IMR-90 (cell line): ENCODE data around the gene PLA2G2E. TPM values are rescaled to one million over a fixed set of nuclear protein-coding genes. Genes with fewer than 3 reads are reported as not detected.

ENCODE experiments used
- ATAC-seq: fragments of 200-7000 bp; cut with Tn5 transposase; 2 replicates; pipeline ENCODE4 v1.9.1; 2020; ENCODE audit warnings: low read depth, mild to moderate bottlenecking, moderate library complexity
- BruUV-seq: library from RNA; stranded (reverse); fragments of 400-500 nt; replicated peaks from 2 replicates; lab custom pipeline; 2021; lab: Mats Ljungman, UMichigan
- CTCF ChIA-PET: fragments of 300-600 bp; formaldehyde crosslinking; extraction: SDS; loops from one replicate; lab custom pipeline; 2021; ENCODE audit warnings: antibody characterized with exemption; lab: Yijun Ruan, JAX
- POLR2A ChIA-PET: fragments of 300-600 bp; sonication (Branson Sonifier 250); formaldehyde crosslinking; loops from one replicate; lab custom pipeline; 2022; ENCODE audit warnings: antibody characterized with exemption; ENCODE audit not compliant: unreplicated experiment; lab: Charles Lee
- DNase-seq: peaks from one replicate; pipeline ENCODE4 v3.0.0; 2013
- H2AFZ ChIP-seq: replicated peaks from 2 replicates; pipeline ENCODE3; 2013; ENCODE audit warnings: low read length, mild to moderate bottlenecking; ENCODE audit not compliant: poor library complexity
- H2AK5ac ChIP-seq: 2 replicates; pipeline ENCODE4 v1.6.1; 2013; ENCODE audit warnings: low read depth, low read length, inconsistent platforms
- H2AK9ac ChIP-seq: replicated peaks from 2 replicates; pipeline ENCODE3; 2013; ENCODE audit warnings: mild to moderate bottlenecking, low read depth, low read length, moderate library complexity; ENCODE audit not compliant: poor library complexity
- H2BK120ac ChIP-seq: 2 replicates; pipeline ENCODE4 v1.6.1; 2013; ENCODE audit warnings: low read depth, low read length, inconsistent platforms
- H2BK15ac ChIP-seq: 3 replicates; pipeline ENCODE4 v1.6.1; 2013; ENCODE audit warnings: low read depth, low read length, inconsistent platforms
- H2BK20ac ChIP-seq: 2 replicates; pipeline ENCODE4 v1.6.1; 2013; ENCODE audit warnings: low read depth, mild to moderate bottlenecking, inconsistent platforms, low read length, moderate library complexity
- H2BK5ac ChIP-seq: 2 replicates; pipeline ENCODE4 v1.6.1; 2013; ENCODE audit warnings: mild to moderate bottlenecking, low read depth, low read length, inconsistent platforms; ENCODE audit not compliant: poor library complexity, severe bottlenecking
- H3K14ac ChIP-seq: replicated peaks from 2 replicates; pipeline ENCODE4 v1.6.1; 2013; ENCODE audit warnings: low read depth, low read length, inconsistent platforms
- H3K18ac ChIP-seq: 2 replicates; pipeline ENCODE4 v1.6.1; 2013; ENCODE audit warnings: low read depth, low read length, control low read depth
- H3K23ac ChIP-seq: 2 replicates; pipeline ENCODE4 v1.6.1; 2013; ENCODE audit warnings: low read depth, low read length, inconsistent platforms
- H3K27ac ChIP-seq: 2 replicates; pipeline ENCODE4 v1.5.1; 2013; ENCODE audit warnings: mild to moderate bottlenecking, control low read depth, low read length; ENCODE audit not compliant: insufficient read depth
- H3K27me3 ChIP-seq: 2 replicates; pipeline ENCODE4 v1.6.1; 2013; ENCODE audit warnings: low read length; ENCODE audit not compliant: control insufficient read depth, insufficient read depth
- H3K36me3 ChIP-seq: 2 replicates; pipeline ENCODE4 v1.6.1; 2013; ENCODE audit warnings: low read length, mixed read lengths; ENCODE audit not compliant: control insufficient read depth, insufficient read depth
- H3K4ac ChIP-seq: 2 replicates; pipeline ENCODE4 v1.6.1; 2013; ENCODE audit warnings: low read depth, low read length, inconsistent platforms
- H3K4me1 ChIP-seq: 2 replicates; pipeline ENCODE4 v1.6.1; 2013; ENCODE audit warnings: low read length, mixed read lengths; ENCODE audit not compliant: control insufficient read depth, insufficient read depth
- H3K4me2 ChIP-seq: 2 replicates; pipeline ENCODE4 v1.6.1; 2013; ENCODE audit warnings: low read depth, mild to moderate bottlenecking, control low read depth, low read length, moderate library complexity
- H3K4me3 ChIP-seq: 2 replicates; pipeline ENCODE4 v1.5.1; 2013; ENCODE audit warnings: low read depth, mild to moderate bottlenecking, control low read depth, low read length, moderate library complexity; ENCODE audit not compliant: insufficient read depth
- H3K56ac ChIP-seq: 2 replicates; pipeline ENCODE4 v1.6.1; 2013; ENCODE audit warnings: low read length, inconsistent platforms; ENCODE audit not compliant: insufficient read depth; ENCODE audit errors: extremely low read depth
- H3K79me1 ChIP-seq, 2 experiments: 2 replicates each; pipeline ENCODE4 v1.6.1; 2013; ENCODE audit warnings: low read length in 2 of 2, inconsistent platforms in 1 of 2, low read depth in 1 of 2
- H3K9ac ChIP-seq: 2 replicates; pipeline ENCODE4 v1.6.1; 2013; ENCODE audit warnings: low read depth, low read length, control low read depth
- H3K9me1 ChIP-seq: 2 replicates; pipeline ENCODE4 v1.6.1; 2013; ENCODE audit warnings: low read length, inconsistent platforms; ENCODE audit not compliant: insufficient read depth
- H3K9me3 ChIP-seq: 2 replicates; pipeline ENCODE4 v1.6.1; 2013; ENCODE audit warnings: low read length; ENCODE audit not compliant: control insufficient read depth, insufficient read depth
- H4K20me1 ChIP-seq: 2 replicates; pipeline ENCODE4 v1.6.1; 2013; ENCODE audit warnings: low read length, inconsistent platforms; ENCODE audit not compliant: insufficient read depth
- H4K5ac ChIP-seq: 2 replicates; pipeline ENCODE4 v1.6.1; 2013; ENCODE audit warnings: mild to moderate bottlenecking, low read depth, low read length, control low read depth
- H4K8ac ChIP-seq, 2 experiments: 2 replicates each; pipeline ENCODE4 v1.6.1; 2013; ENCODE audit warnings: low read depth in 2 of 2, low read length in 2 of 2, control low read depth in 1 of 2, inconsistent platforms in 1 of 2
- H4K91ac ChIP-seq: 2 replicates; pipeline ENCODE4 v1.6.1; 2013; ENCODE audit warnings: low read depth, low read length, inconsistent platforms; ENCODE audit not compliant: insufficient read depth
- CEBPB ChIP-seq: IDR thresholded peaks from 2 replicates; pipeline ENCODE4 v1.6.1; 2012; ENCODE audit warnings: low read depth, low read length, improper control_type of control experiment
- CHD1 ChIP-seq: IDR thresholded peaks from 2 replicates; pipeline ENCODE4 v1.6.1; 2012; ENCODE audit warnings: low read depth, low read length, improper control_type of control experiment
- NFE2L2 ChIP-seq: fragments of 150-350 bp; IDR thresholded peaks from 2 replicates; pipeline ENCODE4 v1.6.1; 2016; ENCODE audit warnings: low read depth, mild to moderate bottlenecking, low read length
- POLR2A ChIP-seq: IDR thresholded peaks from 2 replicates; pipeline ENCODE4 v1.6.1; 2012; ENCODE audit warnings: mild to moderate bottlenecking, low read depth, low read length
- RAD21 ChIP-seq: IDR thresholded peaks from 2 replicates; pipeline ENCODE4 v1.6.1; 2012; ENCODE audit warnings: low read length, improper control_type of control experiment
- RCOR1 ChIP-seq: IDR thresholded peaks from 2 replicates; pipeline ENCODE4 v1.6.1; 2012; ENCODE audit warnings: mild to moderate bottlenecking, low read length, improper control_type of control experiment; ENCODE audit not compliant: insufficient replicate concordance
- RFX5 ChIP-seq: IDR thresholded peaks from 2 replicates; pipeline ENCODE4 v1.8.0; 2012; ENCODE audit warnings: low read depth, mild to moderate bottlenecking, low read length, moderate library complexity
- SMC3 ChIP-seq: fragments of 150-350 bp; IDR thresholded peaks from 2 replicates; pipeline ENCODE4 v1.6.1; 2016; ENCODE audit warnings: low read depth, mild to moderate bottlenecking, antibody characterized with exemption, low read length, moderate library complexity
- dilution Hi-C: fragments of 300-500 bp; cut with HindIII; formaldehyde crosslinking; loops from one replicate; pipeline ENCODE4 v1.14.3; 2018; ENCODE audit warnings: low sequenced_read_pairs; ENCODE audit not compliant: unreplicated experiment
- in situ Hi-C: fragments of 300-500 bp; cut with MboI; formaldehyde crosslinking; loops from 3 replicates; pipeline ENCODE4 v1.14.3; 2019; ENCODE audit warnings: low sequenced_read_pairs, inconsistent platforms, mixed read lengths
- intact Hi-C: fragments of 100-400 bp; cut with micrococcal nuclease; formaldehyde crosslinking; loops from 2 replicates; pipeline ENCODE4 v1.10.0; 2022
- polyA plus RNA-seq, 3 experiments: library from polyadenylated mRNA; depleted of rRNA; stranded (reverse); fragments of >200 nt; gene quantifications; 2 replicates each; pipeline ENCODE4 v1.2.3, GENCODE V29; 2012; ENCODE audit warnings: low replicate concordance in 1 of 3
- total RNA-seq: library from RNA; depleted of rRNA; stranded (reverse); fragments of >200 nt; gene quantifications from 2 replicates; pipeline ENCODE4 v1.2.3, GENCODE V29; 2012
- TF ChIP-seq, protein P1 (sequence below): fragments of 150-350 bp; IDR thresholded peaks from 2 replicates; pipeline ENCODE4 v1.6.1; 2017; ENCODE audit warnings: mild to moderate bottlenecking, antibody characterized with exemption, low read length, low read depth
- TF ChIP-seq, protein P2 (sequence below): conservative IDR thresholded peaks from 2 replicates; pipeline ENCODE4 v1.5.1; 2012; ENCODE audit warnings: mild to moderate bottlenecking, low read depth, low read length, improper control_type of control experiment

The PLA2G2E gene
- total and polyA plus RNA-seq, 2 of the 4 experiments (the other 2 are of a cell fraction), result not detected

DNA sequence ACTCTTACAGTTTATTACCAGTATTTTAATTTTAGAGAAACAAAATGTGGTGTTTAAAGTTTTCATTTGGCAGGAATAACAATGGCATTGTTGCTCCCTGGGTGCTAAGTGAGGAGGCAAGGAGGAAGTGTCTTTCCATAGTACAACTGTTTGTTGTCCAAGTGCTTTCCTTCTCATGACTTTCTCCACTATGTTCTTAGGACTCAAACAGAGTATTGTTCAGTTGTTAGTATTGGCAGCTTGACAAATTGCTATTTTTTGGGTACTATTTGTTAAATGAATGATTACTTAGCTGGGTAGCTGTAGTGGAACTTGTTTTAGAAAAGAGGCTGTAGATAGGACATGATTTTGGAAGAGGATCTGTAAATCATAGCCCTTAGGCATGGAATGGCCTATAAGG lies 33.8 kb downstream of the PLA2G2E start:
- H3K9ac ChIP-seq, result no peak overlapping the region
- H3K4me1 ChIP-seq, result peaks cover 3% of the 10 kb centered on the region
- no peak overlapping the region for H2BK20ac ChIP-seq
- ATAC-seq (peak; percentile 10; the same call in 1 of the 2 replicates), DNase-seq (no peak)
- H2AK9ac ChIP-seq, result no peak overlapping the region
- no peak overlapping the region for H3K14ac ChIP-seq
- dilution Hi-C loops (no loop called here), intact Hi-C loops (loop anchor here (10.0 kb wide), 1 partner anchor 225 kb away; the partner anchor contains the start of gene HTR6), in situ Hi-C loops (no loop called here)
- peaks cover 60% of the 10 kb centered on the region; the same call in 1 of the 2 replicates for H4K20me1 ChIP-seq
- BruUV-seq, result no TSS peak
- H3K4me2 ChIP-seq, result no peak overlapping the region
- no peak overlapping the region for H2BK5ac ChIP-seq
- peaks cover 15% of the 10 kb centered on the region for H3K36me3 ChIP-seq
- H3K4me3 ChIP-seq, result no peak overlapping the region
- ChIA-PET CTCF (interaction anchor here (1.1 kb wide), 1 partner anchor 29 kb away, joined by 5 read pairs; no protein-coding TSS in a partner anchor), POLR2A (no interaction called here)
- H3K9me1 ChIP-seq, result peaks cover 26% of the 10 kb centered on the region
- H3K56ac ChIP-seq, result no peak overlapping the region
- H3K79me1 ChIP-seq, result peaks cover 41 to 68% of the 10 kb centered on the region in 2 experiments
- no peak overlapping the region for H2AFZ ChIP-seq
- no peaks in the 10 kb centered on the region for H3K9me3 ChIP-seq
- H3K23ac ChIP-seq, result no peak overlapping the region
- no peak for TF ChIP-seq SMC3
- TF ChIP-seq RAD21, result no peak
- no peak for TF ChIP-seq RCOR1
- TF ChIP-seq, protein P1, sequence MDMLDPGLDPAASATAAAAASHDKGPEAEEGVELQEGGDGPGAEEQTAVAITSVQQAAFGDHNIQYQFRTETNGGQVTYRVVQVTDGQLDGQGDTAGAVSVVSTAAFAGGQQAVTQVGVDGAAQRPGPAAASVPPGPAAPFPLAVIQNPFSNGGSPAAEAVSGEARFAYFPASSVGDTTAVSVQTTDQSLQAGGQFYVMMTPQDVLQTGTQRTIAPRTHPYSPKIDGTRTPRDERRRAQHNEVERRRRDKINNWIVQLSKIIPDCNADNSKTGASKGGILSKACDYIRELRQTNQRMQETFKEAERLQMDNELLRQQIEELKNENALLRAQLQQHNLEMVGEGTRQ, result no peak
- TF ChIP-seq POLR2A, result no peak
- no peak for TF ChIP-seq RFX5
- no peak for TF ChIP-seq CEBPB
- no peak for TF ChIP-seq NFE2L2
- TF ChIP-seq, protein P2, sequence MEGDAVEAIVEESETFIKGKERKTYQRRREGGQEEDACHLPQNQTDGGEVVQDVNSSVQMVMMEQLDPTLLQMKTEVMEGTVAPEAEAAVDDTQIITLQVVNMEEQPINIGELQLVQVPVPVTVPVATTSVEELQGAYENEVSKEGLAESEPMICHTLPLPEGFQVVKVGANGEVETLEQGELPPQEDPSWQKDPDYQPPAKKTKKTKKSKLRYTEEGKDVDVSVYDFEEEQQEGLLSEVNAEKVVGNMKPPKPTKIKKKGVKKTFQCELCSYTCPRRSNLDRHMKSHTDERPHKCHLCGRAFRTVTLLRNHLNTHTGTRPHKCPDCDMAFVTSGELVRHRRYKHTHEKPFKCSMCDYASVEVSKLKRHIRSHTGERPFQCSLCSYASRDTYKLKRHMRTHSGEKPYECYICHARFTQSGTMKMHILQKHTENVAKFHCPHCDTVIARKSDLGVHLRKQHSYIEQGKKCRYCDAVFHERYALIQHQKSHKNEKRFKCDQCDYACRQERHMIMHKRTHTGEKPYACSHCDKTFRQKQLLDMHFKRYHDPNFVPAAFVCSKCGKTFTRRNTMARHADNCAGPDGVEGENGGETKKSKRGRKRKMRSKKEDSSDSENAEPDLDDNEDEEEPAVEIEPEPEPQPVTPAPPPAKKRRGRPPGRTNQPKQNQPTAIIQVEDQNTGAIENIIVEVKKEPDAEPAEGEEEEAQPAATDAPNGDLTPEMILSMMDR, result no peak
- TF ChIP-seq CHD1, result no peak
- no peak overlapping the region for H4K8ac ChIP-seq
- no peak overlapping the region for H2BK15ac ChIP-seq
- no peak overlapping the region for H4K5ac ChIP-seq
- no peak overlapping the region for H3K27ac ChIP-seq
- no peak overlapping the region for H2BK120ac ChIP-seq
- no peak overlapping the region for H2AK5ac ChIP-seq
- H3K4ac ChIP-seq, result no peak overlapping the region
- H3K18ac ChIP-seq, result no peak overlapping the region
- H3K27me3 ChIP-seq, result no peaks in the 10 kb centered on the region
- no peak overlapping the region for H4K91ac ChIP-seq
